Upper lobe of left lung (tissue), 6 donors: ENCODE results near the gene ANKRD60. TPM values are rescaled to one million over a fixed set of nuclear protein-coding genes. Genes with fewer than 3 reads are reported as not detected.

ENCODE experiments used
- ATAC-seq, 2 donors: fragments of 200-7000 bp; cut with Tn5 transposase; one replicate each; pipeline ENCODE4 v1.9.1; 2022; ENCODE audit warnings: mild to moderate bottlenecking in 2 of 2, moderate library complexity in 2 of 2; ENCODE audit not compliant: low FRiP score in 2 of 2
- DNase-seq, 2 donors: peaks; one replicate each; pipeline ENCODE4 v3.0.0-alpha.2; 2019 to 2020
- H3K27ac ChIP-seq, 4 donors: fragments of 200-600 bp; sonication (generic); one replicate each; pipeline ENCODE4 v1.5.1; 2016 to 2019
- H3K27me3 ChIP-seq, 4 donors: fragments of 200-600 bp; sonication (generic); one replicate each; pipeline ENCODE4 v1.5.1; 2017 to 2019
- H3K36me3 ChIP-seq, 4 donors: fragments of 200-600 bp; sonication (generic); one replicate each; pipeline ENCODE4 v1.5.1; 2016 to 2019
- H3K4me1 ChIP-seq, 4 donors: fragments of 200-600 bp; sonication (generic); one replicate each; pipeline ENCODE4 v1.5.1; 2018 to 2019
- H3K4me3 ChIP-seq, 4 donors: fragments of 200-600 bp; sonication (generic); one replicate each; pipeline ENCODE4 v1.5.1; 2017 to 2019; ENCODE audit warnings: mild to moderate bottlenecking in 2 of 4, moderate library complexity in 1 of 4
- H3K9me3 ChIP-seq, 4 donors: fragments of 200-600 bp; sonication (generic); one replicate each; pipeline ENCODE4 v1.5.1; 2018 to 2019
- EP300 ChIP-seq, 4 donors: sonication (generic); formaldehyde crosslinking; IDR thresholded peaks; one replicate each; pipeline ENCODE4 v1.5.1; 2017; ENCODE audit warnings: antibody characterized with exemption in 4 of 4, control low read depth in 2 of 4
- POLR2A ChIP-seq, 4 donors: fragments of 450-650 bp; IDR thresholded peaks; one replicate each; pipeline ENCODE4 v1.5.1; 2016 to 2017; ENCODE audit warnings: antibody characterized with exemption in 4 of 4, mild to moderate bottlenecking in 2 of 4
- POLR2AphosphoS5 ChIP-seq, 2 donors: sonication (generic); formaldehyde crosslinking; IDR thresholded peaks; one replicate each; pipeline ENCODE4 v1.5.1; 2017; ENCODE audit warnings: antibody characterized with exemption in 2 of 2
- WGBS, 2 donors: methylation state at CpG; one replicate each; pipeline ENCODE4 v1.1.5; 2017 to 2018; 5-methylcytosine and 5-hydroxymethylcytosine counted together
- total RNA-seq, 6 donors: library from RNA; depleted of rRNA in 4 of 6; stranded (reverse); fragments of >200 nt in 4 of 6; gene quantifications; one replicate each; pipeline versions ENCODE4 v1.1.0 to v1.2.1, GENCODE V29; 2016 to 2021
- TF ChIP-seq, protein P1 (sequence below), 6 experiments: fragments of 450-650 bp in 4 of 6; fragments of 200-600 bp in 2 of 6; sonication (generic) in 2 of 6; IDR thresholded peaks; one replicate each; pipeline ENCODE4 v1.5.1; 2016 to 2019; ENCODE audit warnings: antibody characterized with exemption in 6 of 6
- donor health status: DM: no; HTN: no; CAD: no; lungs with moderate emphysema.
- donor health status: DM: no; HTN: yes; CAD: no; lungs with severe emphysema.

ANKRD60 gene
- total RNA-seq, 6 donors from 2014 or later: not detected

DNA sequence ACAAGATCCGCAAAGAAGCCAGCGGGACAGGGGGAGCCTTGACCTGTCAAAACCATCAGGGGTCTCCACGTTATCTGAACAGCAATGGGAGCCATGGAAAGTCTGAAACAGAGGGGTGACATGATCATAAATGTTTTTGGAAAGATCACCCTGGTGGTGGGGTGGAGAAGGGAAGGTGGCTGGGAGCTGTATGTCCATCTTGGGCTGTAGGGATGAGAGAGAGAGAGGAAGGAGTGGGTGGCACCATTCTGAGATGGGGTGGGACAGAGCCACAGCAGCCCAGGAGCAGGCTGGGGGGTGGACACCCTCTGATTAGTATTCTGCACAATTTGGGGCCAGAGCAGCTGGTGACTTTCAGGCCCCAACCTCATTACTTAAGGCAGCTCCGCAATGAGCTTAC lies 30.1 kb downstream of the ANKRD60 start:
- ATAC-seq: no peak
- no peak overlapping the region for H3K4me3 ChIP-seq
- no peaks in the 10 kb centered on the region for H3K36me3 ChIP-seq
- no peaks in the 10 kb centered on the region for H3K4me1 ChIP-seq
- TF ChIP-seq, protein P1, sequence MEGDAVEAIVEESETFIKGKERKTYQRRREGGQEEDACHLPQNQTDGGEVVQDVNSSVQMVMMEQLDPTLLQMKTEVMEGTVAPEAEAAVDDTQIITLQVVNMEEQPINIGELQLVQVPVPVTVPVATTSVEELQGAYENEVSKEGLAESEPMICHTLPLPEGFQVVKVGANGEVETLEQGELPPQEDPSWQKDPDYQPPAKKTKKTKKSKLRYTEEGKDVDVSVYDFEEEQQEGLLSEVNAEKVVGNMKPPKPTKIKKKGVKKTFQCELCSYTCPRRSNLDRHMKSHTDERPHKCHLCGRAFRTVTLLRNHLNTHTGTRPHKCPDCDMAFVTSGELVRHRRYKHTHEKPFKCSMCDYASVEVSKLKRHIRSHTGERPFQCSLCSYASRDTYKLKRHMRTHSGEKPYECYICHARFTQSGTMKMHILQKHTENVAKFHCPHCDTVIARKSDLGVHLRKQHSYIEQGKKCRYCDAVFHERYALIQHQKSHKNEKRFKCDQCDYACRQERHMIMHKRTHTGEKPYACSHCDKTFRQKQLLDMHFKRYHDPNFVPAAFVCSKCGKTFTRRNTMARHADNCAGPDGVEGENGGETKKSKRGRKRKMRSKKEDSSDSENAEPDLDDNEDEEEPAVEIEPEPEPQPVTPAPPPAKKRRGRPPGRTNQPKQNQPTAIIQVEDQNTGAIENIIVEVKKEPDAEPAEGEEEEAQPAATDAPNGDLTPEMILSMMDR (IDR thresholded peaks at IDR 0.05): no peak
- no peak for TF ChIP-seq POLR2AphosphoS5 (IDR thresholded peaks at IDR 0.05)
- no peak for TF ChIP-seq EP300 (IDR thresholded peaks at IDR 0.05)
- TF ChIP-seq POLR2A (IDR thresholded peaks at IDR 0.05): no peak
- 74 to 75% methylated on average over 4 of the region's 4 CpGs for WGBS, 2 donors
- H3K27ac ChIP-seq: no peak overlapping the region
- no peaks in the 10 kb centered on the region for H3K9me3 ChIP-seq
- DNase-seq: no peak
- no peaks in the 10 kb centered on the region for H3K27me3 ChIP-seq

DNA sequence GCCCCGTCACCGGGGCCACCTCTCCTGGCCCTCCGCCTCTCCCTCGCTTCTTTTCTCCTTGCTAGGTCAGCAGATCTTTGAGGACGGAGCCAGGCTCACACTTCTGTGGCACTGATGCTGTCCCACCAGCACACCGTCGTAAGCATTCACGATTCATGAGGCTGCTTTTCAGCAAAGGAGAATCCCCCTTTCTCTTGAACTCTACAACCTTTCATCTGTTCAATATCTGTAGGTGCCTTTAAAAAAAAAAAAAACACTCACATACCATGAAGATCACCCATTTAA lies 31.3 kb downstream of the ANKRD60 start:
- 82 to 84% methylated on average over 8 of the region's 8 CpGs for WGBS, 2 donors
- no peak for DNase-seq
- no peaks in the 10 kb centered on the region for H3K36me3 ChIP-seq
- H3K27ac ChIP-seq: no peak overlapping the region
- no peaks in the 10 kb centered on the region for H3K9me3 ChIP-seq
- no peaks in the 10 kb centered on the region for H3K27me3 ChIP-seq
- H3K4me3 ChIP-seq: no peak overlapping the region
- no peak for ATAC-seq
- TF ChIP-seq POLR2AphosphoS5 (IDR thresholded peaks at IDR 0.05) (no peak), POLR2A (IDR thresholded peaks at IDR 0.05) (no peak), EP300 (IDR thresholded peaks at IDR 0.05) (no peak)
- TF ChIP-seq, protein P1 (IDR thresholded peaks at IDR 0.05): no peak
- no peaks in the 10 kb centered on the region for H3K4me1 ChIP-seq

DNA sequence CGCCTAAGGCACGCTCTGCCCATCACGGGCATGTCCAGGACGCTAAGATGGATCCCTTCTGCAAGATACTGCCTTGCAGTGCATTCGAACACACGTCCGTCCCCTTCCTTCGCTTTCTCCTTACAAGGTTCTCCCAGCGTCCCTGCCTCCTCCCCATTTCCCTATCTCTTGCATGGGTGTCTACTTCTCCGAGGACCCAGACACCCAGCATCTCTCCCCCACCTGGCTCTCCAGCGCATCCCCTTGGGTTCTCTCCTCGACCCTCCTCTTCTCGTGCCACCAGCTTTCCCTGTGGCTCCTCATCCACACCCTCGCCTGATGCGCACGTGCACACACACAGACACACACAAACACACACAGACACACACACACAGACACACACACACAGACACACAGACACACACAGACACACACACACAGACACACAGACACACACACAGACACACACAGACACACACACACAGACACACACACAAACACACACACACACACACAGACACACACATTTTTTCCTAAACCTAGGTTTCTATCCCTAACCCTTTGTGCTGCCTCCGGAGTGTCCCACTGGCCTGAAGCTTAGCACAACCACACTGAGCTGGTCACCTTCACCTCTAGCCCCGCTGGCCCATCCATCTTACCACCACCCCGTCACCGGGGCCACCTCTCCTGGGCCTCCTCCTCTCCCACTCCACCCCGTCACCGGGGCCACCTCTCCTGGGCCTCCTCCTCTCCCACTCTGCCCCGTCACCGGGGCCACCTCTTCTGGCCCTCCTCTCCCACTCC lies 31.9 kb downstream of the ANKRD60 start:
- no peak for ATAC-seq

DNA sequence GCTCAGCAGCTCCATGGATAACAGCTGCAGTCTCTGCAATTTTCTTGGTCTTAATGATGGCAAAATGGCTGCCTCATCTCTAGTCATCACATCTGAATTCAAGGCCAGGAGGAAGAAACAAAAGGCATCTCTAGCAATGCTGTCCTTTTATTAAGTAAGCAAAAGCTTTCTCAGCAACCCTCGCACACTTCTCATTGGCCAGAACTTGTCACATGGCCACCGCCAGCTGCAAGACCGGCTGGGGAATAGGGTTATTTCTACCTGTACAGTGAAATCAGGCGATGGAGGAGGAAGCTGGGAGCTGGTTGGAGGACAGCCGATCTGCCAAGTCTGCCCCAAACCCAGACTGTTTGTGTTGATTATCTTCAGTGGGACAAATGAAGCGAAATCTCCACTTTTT lies 33.4 kb downstream of the ANKRD60 start:
- Histone ChIP-seq H3K4me3 (no peak overlapping the region), H3K9me3 (no peaks in the 10 kb centered on the region), H3K27me3 (no peaks in the 10 kb centered on the region), H3K27ac (no peak overlapping the region), H3K36me3 (no peaks in the 10 kb centered on the region), H3K4me1 (no peaks in the 10 kb centered on the region)
- WGBS, 2 donors: 92 to 95% methylated on average over 6 of the region's 6 CpGs
- ATAC-seq: no peak
- TF ChIP-seq EP300 (IDR thresholded peaks at IDR 0.05): no peak
- TF ChIP-seq, protein P1 (IDR thresholded peaks at IDR 0.05): no peak
- no peak for DNase-seq

More for the DNA sequence above, 31.9 kb downstream of the ANKRD60 start:
- H3K4me3 ChIP-seq: no peak overlapping the region
- H3K36me3 ChIP-seq: no peaks in the 10 kb centered on the region
- TF ChIP-seq EP300 (IDR thresholded peaks at IDR 0.05) (no peak), POLR2AphosphoS5 (IDR thresholded peaks at IDR 0.05) (no peak)
- TF ChIP-seq, protein P1 (IDR thresholded peaks at IDR 0.05): no peak
- no peak overlapping the region for H3K27ac ChIP-seq
- no peak for DNase-seq
- H3K27me3 ChIP-seq: no peaks in the 10 kb centered on the region
- no peaks in the 10 kb centered on the region for H3K4me1 ChIP-seq
- H3K9me3 ChIP-seq: no peaks in the 10 kb centered on the region
- 82 to 87% methylated on average over 24 of the region's 24 CpGs for WGBS, 2 donors

DNA sequence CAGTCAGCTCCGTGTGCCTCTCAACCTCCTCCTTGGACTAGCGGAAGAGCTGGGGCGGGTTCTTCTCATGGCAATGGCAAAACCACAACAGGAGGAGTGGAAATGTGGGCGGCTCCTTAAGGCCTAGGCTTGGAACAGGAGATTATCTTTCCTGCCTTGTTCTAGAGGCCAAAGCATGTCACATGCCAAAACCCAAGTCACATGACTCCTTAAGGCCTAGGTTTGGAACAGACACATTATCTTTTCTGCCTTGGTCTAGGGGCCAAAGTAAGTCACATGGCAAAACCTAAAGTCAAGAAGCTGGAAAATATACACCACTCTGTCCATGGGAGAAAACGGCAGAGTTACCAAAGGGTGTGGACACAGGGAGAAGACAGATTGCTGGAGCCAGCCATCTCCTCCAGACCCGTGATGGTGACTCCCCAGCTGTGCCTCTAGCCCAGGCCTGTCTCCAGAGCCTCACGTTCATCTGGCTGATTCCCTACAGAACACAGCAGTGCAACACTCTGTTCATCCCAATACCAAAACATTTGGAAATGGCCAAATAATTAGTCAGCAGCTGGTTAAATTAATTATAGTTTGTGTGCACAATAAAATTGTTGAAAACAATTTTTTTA lies 34.2 kb downstream of the ANKRD60 start:
- TF ChIP-seq POLR2A (IDR thresholded peaks at IDR 0.05) (no peak), EP300 (IDR thresholded peaks at IDR 0.05) (no peak), POLR2AphosphoS5 (IDR thresholded peaks at IDR 0.05) (no peak)
- TF ChIP-seq, protein P1 (IDR thresholded peaks at IDR 0.05): no peak
- no peak overlapping the region for H3K4me3 ChIP-seq
- H3K4me1 ChIP-seq: no peaks in the 10 kb centered on the region
- 76 to 81% methylated on average over 7 of the region's 7 CpGs for WGBS, 2 donors
- no peak overlapping the region for H3K27ac ChIP-seq
- peak in 1 of 2 donors; percentile 63 for ATAC-seq
- H3K27me3 ChIP-seq: no peaks in the 10 kb centered on the region
- no peaks in the 10 kb centered on the region for H3K9me3 ChIP-seq
- H3K36me3 ChIP-seq: no peaks in the 10 kb centered on the region
- DNase-seq: no peak
